ENCODE measurements around the gene TBC1D10A. TPM values are rescaled to one million over a fixed set of nuclear protein-coding genes. Genes with fewer than 3 reads are reported as not detected.

The TBC1D10A gene
- total RNA-seq, 2 donors from 2014 or later, result 34.3 to 35.8 TPM

- peaks cover 13% of the 10 kb centered on the region for H3K4me1 ChIP-seq
- no peak overlapping the region for H3K4me3 ChIP-seq
Observed at GRCh38 chr22:30286331-30286730, 40.4 kb downstream of the TBC1D10A start.

GRCh38 chr22:30285846-30286200, 40.9 kb downstream of the TBC1D10A start:
- H3K27ac ChIP-seq, result no peak overlapping the region
- DNase-seq, result no peak
- no peak overlapping the region for H3K9ac ChIP-seq (ENCODE audit: low read depth in 2 of 2, low read length in 2 of 2)
- intact Hi-C loops (cut with DNase I), result loop anchor here (2.0 kb wide), 3 partner anchors 23 to 177 kb away; partner anchors contain the start of gene RNF215
- no peaks in the 10 kb centered on the region for H3K36me3 ChIP-seq
- no peaks in the 10 kb centered on the region for H3K27me3 ChIP-seq
- no peak overlapping the region for H3K4me3 ChIP-seq
- no peak for TF ChIP-seq CTCF (IDR thresholded peaks at IDR 0.05)
- no peaks in the 10 kb centered on the region for H3K9me3 ChIP-seq
- peaks cover 13% of the 10 kb centered on the region for H3K4me1 ChIP-seq

More at GRCh38 chr22:30286331-30286730, 40.4 kb downstream of the TBC1D10A start:
- H3K27me3 ChIP-seq, result no peaks in the 10 kb centered on the region
- DNase-seq, result no peak
- intact Hi-C loops (cut with DNase I), result loop anchor here (2.0 kb wide), 3 partner anchors 24 to 178 kb away; partner anchors contain the start of gene RNF215
- no peaks in the 10 kb centered on the region for H3K9me3 ChIP-seq
- no peak overlapping the region for H3K27ac ChIP-seq
- no peaks in the 10 kb centered on the region for H3K36me3 ChIP-seq
- TF ChIP-seq CTCF (IDR thresholded peaks at IDR 0.05), result no peak
- H3K9ac ChIP-seq (ENCODE audit: low read depth in 2 of 2, low read length in 2 of 2), result no peak overlapping the region

- TF ChIP-seq CTCF (IDR thresholded peaks at IDR 0.05), result no peak
- peaks cover 10% of the 10 kb centered on the region for H3K4me1 ChIP-seq
- H3K9ac ChIP-seq (ENCODE audit: low read depth in 2 of 2, low read length in 2 of 2), result no peak overlapping the region
- H3K9me3 ChIP-seq, result no peaks in the 10 kb centered on the region
- no peak overlapping the region for H3K27ac ChIP-seq
- DNase-seq, result no peak
- no peak overlapping the region for H3K4me3 ChIP-seq
- intact Hi-C loops (cut with DNase I), result no loop called here
- H3K27me3 ChIP-seq, result no peaks in the 10 kb centered on the region
- H3K36me3 ChIP-seq, result no peaks in the 10 kb centered on the region
Observed at GRCh38 chr22:30285176-30285845, 41.4 kb downstream of the TBC1D10A start.

GRCh38 chr22:30284666-30285065, 42.1 kb downstream of the TBC1D10A start:
- H3K27me3 ChIP-seq, result no peaks in the 10 kb centered on the region
- no peak overlapping the region for H3K4me3 ChIP-seq
- intact Hi-C loops (cut with DNase I), result no loop called here
- no peak for TF ChIP-seq CTCF (IDR thresholded peaks at IDR 0.05)
- no peaks in the 10 kb centered on the region for H3K9me3 ChIP-seq
- H3K36me3 ChIP-seq, result no peaks in the 10 kb centered on the region
- no peak overlapping the region for H3K9ac ChIP-seq (ENCODE audit: low read depth in 2 of 2, low read length in 2 of 2)
- peaks cover 8% of the 10 kb centered on the region for H3K4me1 ChIP-seq
- no peak for DNase-seq
- no peak overlapping the region for H3K27ac ChIP-seq

- Histone ChIP-seq H3K27me3 (no peaks in the 10 kb centered on the region), H3K4me3 (no peak overlapping the region), H3K27ac (no peak overlapping the region), H3K4me1 (peaks cover 8% of the 10 kb centered on the region), H3K9ac (ENCODE audit: low read depth in 2 of 2, low read length in 2 of 2) (no peak overlapping the region), H3K9me3 (no peaks in the 10 kb centered on the region), H3K36me3 (no peaks in the 10 kb centered on the region)
- no peak for DNase-seq
- intact Hi-C loops (cut with DNase I), result no loop called here
- TF ChIP-seq CTCF (IDR thresholded peaks at IDR 0.05), result no peak
Observed at GRCh38 chr22:30284172-30284571, 42.6 kb downstream of the TBC1D10A start.

Data from colonic mucosa (tissue), 4 donors.